ENCODE measurements around the gene LEKR1.
"Not testable (repeated sequence)": the region's sequence is repeated elsewhere in the genome, so short reads cannot be mapped to it uniquely, and the experiment has no call there.

The LEKR1 gene

GRCh38 chr3:156816794-156817645, 9.1 kb upstream of the LEKR1 start:
- Mint-ChIP-seq H3K9me3 (peaks cover 3% of the 10 kb centered on the region), H3K27me3 (no peaks in the 10 kb centered on the region), H3K4me3 (peak overlapping the region; percentile 82), H3K27ac (peak overlapping the region; percentile 98), H3K36me3 (peaks cover 22% of the 10 kb centered on the region), H3K4me1 (peaks cover 80% of the 10 kb centered on the region)
- CTCF ChIA-PET, result interaction anchor here (0.9 to 1.5 kb wide), 6 partner anchors 9 to 314 kb away, joined by 3 to 5 read pairs (median 4); partner anchors contain the start of gene TIPARP
- DNase-seq, result peak; percentile 94

- CTCF ChIA-PET, result interaction anchor here (0.6 to 1.5 kb wide), 7 partner anchors 9 to 314 kb away, joined by 3 to 5 read pairs (median 3); partner anchors contain the start of gene TIPARP
These were observed 8.4 kb upstream of the LEKR1 start for GRCh38 chr3:156817646-156818272.

DNA sequence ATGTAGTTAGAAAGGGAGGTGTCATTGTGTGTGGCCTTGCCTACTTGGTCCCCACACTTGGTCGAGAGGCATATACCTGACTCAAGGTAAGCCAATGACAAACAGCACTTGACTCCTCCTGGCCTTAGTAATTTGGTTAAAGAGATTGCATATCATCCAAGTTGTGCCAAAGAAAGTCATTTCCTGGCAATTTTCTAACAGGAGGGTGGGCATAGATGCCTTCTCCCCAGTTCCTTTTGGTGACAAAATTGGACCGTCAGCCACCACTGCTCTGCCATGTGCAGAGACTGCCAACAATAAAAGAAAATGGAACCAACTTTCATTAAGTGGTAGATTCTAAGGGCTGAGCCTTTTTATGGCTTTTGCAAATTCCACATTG, 7.9 kb upstream of the LEKR1 start:
- H3K36me3 Mint-ChIP-seq, result peaks cover 22% of the 10 kb centered on the region
- peak overlapping the region; percentile 82 for H3K4me3 Mint-ChIP-seq
- CTCF ChIA-PET, result interaction anchor here (0.6 to 1.5 kb wide), 2 partner anchors 123 to 145 kb away, joined by 3 to 5 read pairs; partner anchors contain the start of gene TIPARP
- peaks cover 72% of the 10 kb centered on the region for H3K4me1 Mint-ChIP-seq
- H3K27me3 Mint-ChIP-seq, result no peaks in the 10 kb centered on the region
- DNase-seq, result no peak
- peaks cover 3% of the 10 kb centered on the region for H3K9me3 Mint-ChIP-seq
- H3K27ac Mint-ChIP-seq, result peak overlapping the region; percentile 98

More at GRCh38 chr3:156817646-156818272, 8.4 kb upstream of the LEKR1 start:
- Mint-ChIP-seq H3K4me3 (peak overlapping the region; percentile 82), H3K27me3 (no peaks in the 10 kb centered on the region), H3K36me3 (peaks cover 22% of the 10 kb centered on the region), H3K9me3 (peaks cover 3% of the 10 kb centered on the region), H3K27ac (peak overlapping the region; percentile 98), H3K4me1 (peaks cover 74% of the 10 kb centered on the region)
- no peak for DNase-seq

GRCh38 chr3:156818890-156819289, 7.3 kb upstream of the LEKR1 start:
- Mint-ChIP-seq H3K9me3 (peaks cover 3% of the 10 kb centered on the region), H3K27me3 (no peaks in the 10 kb centered on the region), H3K4me3 (no peak overlapping the region), H3K36me3 (peaks cover 18% of the 10 kb centered on the region), H3K4me1 (peaks cover 73% of the 10 kb centered on the region), H3K27ac (peak overlapping the region; percentile 63)
- CTCF ChIA-PET, result no interaction called here
- no peak for DNase-seq

GRCh38 chr3:156819842-156820691, 6.1 kb upstream of the LEKR1 start:
- Mint-ChIP-seq H3K27me3 (no peaks in the 10 kb centered on the region), H3K27ac (no peak overlapping the region), H3K4me3 (no peak overlapping the region), H3K36me3 (peaks cover 16% of the 10 kb centered on the region), H3K9me3 (peaks cover 3% of the 10 kb centered on the region), H3K4me1 (peaks cover 75% of the 10 kb centered on the region)
- no peak for DNase-seq
- CTCF ChIA-PET, result interaction anchor here (0.6 kb wide), 1 partner anchor 58 kb away, joined by 3 read pairs; no protein-coding TSS in a partner anchor

GRCh38 chr3:156820692-156821080, 5.5 kb upstream of the LEKR1 start:
- Mint-ChIP-seq H3K4me1 (peaks cover 75% of the 10 kb centered on the region), H3K9me3 (peaks cover 3% of the 10 kb centered on the region), H3K27ac (no peak overlapping the region), H3K36me3 (peaks cover 12% of the 10 kb centered on the region), H3K27me3 (no peaks in the 10 kb centered on the region), H3K4me3 (no peak overlapping the region)
- no peak for DNase-seq
- CTCF ChIA-PET, result interaction anchor here (0.6 kb wide), 1 partner anchor 59 kb away, joined by 3 read pairs; no protein-coding TSS in a partner anchor

DNA sequence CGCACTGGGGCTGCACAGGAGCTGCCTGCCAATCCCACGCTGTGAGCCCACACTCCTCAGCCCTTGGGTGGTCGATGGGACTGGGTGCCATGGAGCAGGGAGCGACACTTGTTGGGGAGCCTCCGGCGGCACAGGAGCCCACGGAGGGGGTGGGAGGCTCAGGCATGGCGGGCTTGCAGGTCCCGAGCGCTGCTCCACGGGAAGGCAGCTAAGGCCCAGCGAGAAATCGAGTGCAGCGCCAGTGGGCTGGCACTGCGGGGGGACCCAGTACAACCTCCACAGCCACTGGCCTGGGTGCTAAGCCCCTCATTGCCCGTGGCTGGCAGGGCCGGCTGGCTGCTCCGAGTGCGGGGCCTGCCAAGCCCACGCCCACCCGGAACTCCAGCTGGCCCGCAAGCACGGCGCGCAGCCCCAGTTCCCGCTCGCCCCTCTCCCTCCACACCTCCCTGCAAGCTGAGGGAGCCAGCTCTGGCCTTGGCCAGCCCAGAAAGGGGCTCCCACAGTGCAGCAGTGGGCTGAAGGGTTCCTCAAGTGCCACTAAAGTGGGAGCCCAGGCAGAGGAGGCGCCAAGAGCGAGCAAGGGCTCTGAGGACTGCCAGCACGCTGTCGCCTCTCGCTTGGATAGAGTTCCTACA, 3.4 kb upstream of the LEKR1 start:
- H3K27ac Mint-ChIP-seq, DNase-seq, H3K27me3 Mint-ChIP-seq, H3K4me3 Mint-ChIP-seq, H3K9me3 Mint-ChIP-seq: not testable (repeated sequence)
- H3K4me1 Mint-ChIP-seq, result peaks cover 77% of the 10 kb centered on the region
- CTCF ChIA-PET, result interaction anchor here (1.0 kb wide), 1 partner anchor 314 kb away, joined by 3 read pairs; no protein-coding TSS in a partner anchor
- H3K36me3 Mint-ChIP-seq, result peaks cover 12% of the 10 kb centered on the region

DNA sequence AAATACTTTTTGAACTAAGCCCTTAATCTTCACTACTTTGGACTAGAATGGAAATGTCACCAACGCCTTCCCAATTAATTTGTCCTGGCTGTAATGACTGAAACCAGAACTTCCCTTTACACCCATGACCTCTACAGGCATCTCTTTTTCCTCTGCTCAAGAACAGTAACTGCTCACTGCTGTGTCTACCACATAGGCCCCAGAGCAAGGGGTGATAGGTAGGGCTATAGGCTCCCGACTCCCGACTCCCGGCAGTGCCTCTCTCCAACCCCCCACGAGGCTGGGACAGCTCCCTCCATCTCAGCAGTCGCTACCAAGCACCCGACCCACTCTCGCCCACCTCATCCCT, 384 bp upstream of the LEKR1 start:
- CTCF ChIA-PET, result no interaction called here
- Mint-ChIP-seq H3K4me1 (peaks cover 57% of the 10 kb centered on the region), H3K27me3 (no peaks in the 10 kb centered on the region), H3K4me3 (peak overlapping the region; percentile 88), H3K36me3 (peaks cover 23% of the 10 kb centered on the region), H3K27ac (peak overlapping the region; percentile 94), H3K9me3 (peaks cover 3% of the 10 kb centered on the region)
- no peak for DNase-seq

DNA sequence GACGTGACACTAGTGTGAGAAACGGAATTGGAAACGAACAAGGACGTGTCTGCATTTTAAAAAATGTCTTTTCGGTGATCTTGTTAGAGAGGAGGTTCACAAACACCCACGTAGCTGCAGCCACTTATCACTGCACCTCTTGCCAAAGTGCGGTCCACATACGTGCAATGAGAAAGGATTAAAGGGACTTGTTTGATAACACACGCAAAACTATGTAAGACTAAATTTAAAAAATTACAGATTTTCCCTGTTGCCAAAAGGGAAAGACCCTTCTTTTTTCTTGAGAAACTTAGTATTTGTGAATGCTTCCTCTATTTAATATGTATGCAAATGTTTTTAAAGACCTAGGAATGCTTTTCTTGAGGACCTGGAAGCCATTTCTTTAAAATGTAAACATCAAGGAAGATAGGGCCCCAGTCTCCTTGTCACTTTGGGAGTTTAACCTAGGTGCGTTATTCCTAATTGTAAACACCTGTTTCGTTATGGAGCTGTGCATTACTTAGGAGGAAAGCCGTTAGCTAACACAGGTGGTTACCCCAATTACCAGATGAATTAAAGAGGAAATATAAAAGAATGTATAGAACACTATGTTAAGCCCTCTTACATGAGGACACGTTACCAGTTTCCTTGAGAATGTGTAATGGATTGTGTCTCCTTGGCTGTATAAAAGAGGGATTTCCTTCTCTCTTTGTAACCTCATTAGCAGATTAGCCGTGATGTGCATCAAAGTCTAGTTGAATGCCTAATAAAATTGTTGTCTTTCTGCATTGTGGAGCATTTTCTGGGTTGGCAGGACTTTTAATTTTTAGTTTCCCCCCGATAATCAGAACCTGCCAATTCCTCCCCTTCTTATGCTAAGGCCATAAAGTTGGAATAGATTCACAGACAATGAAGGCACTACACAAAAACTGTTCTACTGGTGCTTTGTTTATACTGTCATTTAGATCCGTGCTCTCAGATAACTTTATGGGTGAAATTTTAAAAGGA, 1.0 kb downstream of the LEKR1 start:
- H3K9me3 Mint-ChIP-seq, result no peaks in the 10 kb centered on the region
- CTCF ChIA-PET, result interaction anchor here (0.8 to 1.0 kb wide), 2 partner anchors 10 to 65 kb away, joined by 3 read pairs; no protein-coding TSS in a partner anchor
- peak overlapping the region; percentile 88 for H3K4me3 Mint-ChIP-seq
- H3K27ac Mint-ChIP-seq, result peak overlapping the region; percentile 94
- no peak for DNase-seq
- H3K27me3 Mint-ChIP-seq, result no peaks in the 10 kb centered on the region
- peaks cover 45% of the 10 kb centered on the region for H3K4me1 Mint-ChIP-seq
- peaks cover 19% of the 10 kb centered on the region for H3K36me3 Mint-ChIP-seq

DNA sequence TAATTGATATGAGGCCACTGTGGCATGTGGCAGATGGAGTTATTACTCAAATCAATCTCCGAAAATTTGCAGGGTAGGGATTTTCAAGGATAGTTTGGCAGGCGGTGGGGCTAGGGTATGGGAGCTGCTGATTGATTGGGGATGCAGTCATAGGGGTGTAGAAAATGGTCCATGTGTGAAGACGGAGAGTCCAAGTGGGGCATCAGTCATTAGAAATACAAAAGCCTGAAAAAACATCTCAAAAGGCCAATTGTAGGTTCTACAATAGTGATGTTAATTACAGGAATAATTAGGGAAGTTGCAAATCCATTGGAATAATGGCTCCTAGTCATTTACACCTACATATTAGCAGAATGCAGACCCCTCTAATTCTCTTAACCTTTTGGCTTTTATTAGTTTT, 4.9 kb downstream of the LEKR1 start:
- CTCF ChIA-PET, result interaction anchor here (0.6 kb wide), 1 partner anchor 55 kb away, joined by 3 read pairs; no protein-coding TSS in a partner anchor
- Mint-ChIP-seq H3K9me3 (no peaks in the 10 kb centered on the region), H3K4me1 (peaks cover 21% of the 10 kb centered on the region), H3K27ac (no peak overlapping the region), H3K36me3 (peaks cover 23% of the 10 kb centered on the region), H3K27me3 (no peaks in the 10 kb centered on the region), H3K4me3 (no peak overlapping the region)
- DNase-seq, result no peak

GRCh38 chr3:156834435-156834834, 8.3 kb downstream of the LEKR1 start:
- Mint-ChIP-seq H3K4me3 (no peak overlapping the region), H3K9me3 (no peaks in the 10 kb centered on the region)

GRCh38 chr3:156834962-156835535, 8.9 kb downstream of the LEKR1 start:
- H3K4me1 Mint-ChIP-seq, result peaks cover 3% of the 10 kb centered on the region
- no peaks in the 10 kb centered on the region for H3K9me3 Mint-ChIP-seq
- H3K4me3 Mint-ChIP-seq, result no peak overlapping the region
- no peaks in the 10 kb centered on the region for H3K27me3 Mint-ChIP-seq
- no peak for DNase-seq
- peaks cover 13% of the 10 kb centered on the region for H3K36me3 Mint-ChIP-seq
- CTCF ChIA-PET, result no interaction called here
- no peak overlapping the region for H3K27ac Mint-ChIP-seq

More at GRCh38 chr3:156834435-156834834, 8.3 kb downstream of the LEKR1 start:
- Mint-ChIP-seq H3K27ac (no peak overlapping the region), H3K36me3 (peaks cover 14% of the 10 kb centered on the region), H3K27me3 (no peaks in the 10 kb centered on the region), H3K4me1 (peaks cover 3% of the 10 kb centered on the region)
- CTCF ChIA-PET, result no interaction called here
- no peak for DNase-seq

Measured in activated naive CD4-positive, alpha-beta T cell treated with anti-CD3 and anti-CD28 coated beads, Interleukin-2, amount 10 ng/mL, durations not matched to agents 7 days and 5 days (primary cell).